Fibroblast of peridontal ligament (primary cell): ENCODE measurements around the gene RAD51B.
"Not testable (repeated sequence)": the region's sequence is repeated elsewhere in the genome, so short reads cannot be mapped to it uniquely, and the experiment has no call there.

Experiments
- DNase-seq: peaks from one replicate; pipeline ENCODE4 v3.0.0-alpha.2; 2010; ENCODE audit errors: extremely low read depth

RAD51B gene

GRCh38 chr14:68763843-68764242 lies 944.3 kb downstream of the RAD51B start:
- DNase-seq: not testable (repeated sequence)

DNA sequence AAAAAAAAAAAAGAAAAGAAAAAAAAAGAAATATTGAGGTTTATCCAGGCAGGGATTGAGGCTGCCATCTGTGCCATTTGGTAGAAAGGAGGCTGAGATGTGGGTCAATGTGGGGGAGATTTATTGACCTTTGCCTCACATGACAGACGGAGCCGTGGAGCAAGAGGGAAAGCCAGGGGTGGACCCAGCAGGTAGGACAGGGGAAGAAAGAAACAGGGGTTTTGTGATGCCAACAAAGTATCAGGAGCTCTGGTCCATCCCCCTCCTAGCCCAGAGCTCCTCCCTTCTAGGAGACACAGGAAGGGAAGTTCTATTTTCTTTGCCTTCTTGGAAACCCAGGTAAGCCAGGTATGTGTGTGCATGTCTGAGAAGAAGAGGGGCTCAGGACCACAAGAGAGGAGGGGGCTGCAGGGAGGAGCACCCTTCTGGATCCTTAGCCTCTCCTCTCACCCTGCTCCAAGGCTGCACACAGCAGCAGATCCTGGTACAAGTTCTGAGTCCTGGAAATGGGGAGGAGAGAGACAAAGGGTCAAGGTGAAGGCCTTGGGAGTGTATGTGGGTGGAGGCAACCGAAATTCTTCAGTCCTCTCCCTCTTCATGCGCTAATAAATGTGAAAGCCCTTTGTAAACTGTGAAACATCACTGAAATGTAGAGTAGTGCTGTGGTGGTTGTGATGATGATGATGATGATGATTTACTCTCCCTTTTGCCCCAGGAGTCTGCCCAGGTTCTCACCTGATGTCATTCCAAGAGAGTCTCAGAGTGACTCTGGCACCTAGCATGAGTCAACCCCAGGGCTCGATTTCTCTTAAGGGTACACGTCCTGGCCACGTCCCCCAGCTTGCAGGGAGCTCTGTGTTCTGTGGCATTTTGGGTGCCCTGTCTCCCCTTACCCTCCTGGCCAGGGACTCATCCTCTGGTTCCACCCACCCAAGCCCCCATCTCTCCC lies 947.0 kb downstream of the RAD51B start:
- no peak for DNase-seq

DNA sequence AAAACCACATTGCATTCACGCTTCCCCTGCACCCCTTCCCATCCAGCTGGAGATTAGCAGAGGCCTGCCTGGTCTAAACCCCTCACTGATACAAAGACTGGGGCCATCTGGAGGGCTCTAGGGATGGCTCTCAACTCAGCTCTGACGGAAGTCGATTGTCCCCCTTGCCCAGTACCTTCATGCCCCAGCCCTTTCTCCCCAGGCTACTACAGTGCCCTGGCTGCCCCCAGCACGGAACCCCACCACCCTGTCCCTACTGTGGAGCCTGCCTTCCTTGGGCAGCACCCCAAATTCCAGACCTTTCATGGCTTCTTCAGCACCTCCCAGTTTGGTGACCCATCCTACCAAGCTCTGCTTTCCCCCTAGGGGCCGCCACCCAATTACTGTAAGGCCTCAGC lies 947.7 kb downstream of the RAD51B start:
- DNase-seq: no peak

GRCh38 chr14:68768316-68768715 lies 948.7 kb downstream of the RAD51B start:
- DNase-seq: no peak

DNA sequence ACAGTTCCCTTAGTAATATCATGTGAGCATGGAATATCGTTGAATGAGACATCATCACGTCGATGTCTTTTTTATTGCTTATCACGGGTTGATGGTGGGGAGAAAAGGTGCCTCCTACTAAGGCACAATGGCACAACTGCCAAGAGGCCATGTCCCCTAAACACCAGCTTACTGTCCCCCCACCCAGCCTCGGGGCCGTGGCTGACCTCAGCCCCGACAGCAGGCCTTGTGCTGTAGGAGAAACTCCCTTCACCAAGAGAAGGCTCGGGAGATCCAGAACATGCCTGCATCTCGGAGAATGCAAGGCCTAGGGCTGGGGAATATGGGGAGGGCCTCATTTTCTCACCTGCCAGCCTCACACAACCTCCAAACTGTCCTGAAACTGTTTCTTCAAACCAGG lies 950.5 kb downstream of the RAD51B start:
- no peak for DNase-seq

GRCh38 chr14:68770553-68771286 lies 951.1 kb downstream of the RAD51B start:
- DNase-seq: no peak

DNA sequence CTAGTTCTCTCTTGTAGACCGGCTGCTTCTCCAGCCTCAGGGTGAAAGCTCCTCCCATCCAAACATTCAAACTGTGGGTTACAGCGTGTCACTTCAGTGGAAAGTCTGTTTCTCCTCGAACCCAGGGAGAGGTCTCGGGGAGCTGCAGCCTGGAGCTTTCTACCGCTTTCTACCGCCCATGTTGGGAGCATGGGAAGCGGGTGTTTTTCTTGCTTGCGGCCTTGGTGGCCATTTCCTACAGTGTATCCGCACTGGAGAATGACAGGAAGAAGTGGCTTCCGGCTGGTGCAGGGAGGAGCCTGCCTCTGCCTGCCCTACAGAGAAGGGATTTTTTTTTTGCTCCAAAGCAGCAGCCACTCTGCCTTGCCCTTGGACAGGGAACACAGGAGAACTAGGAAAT lies 952.1 kb downstream of the RAD51B start:
- DNase-seq: no peak

- no peak for DNase-seq
Measured at GRCh38 chr14:68772761-68773381, 953.3 kb downstream of the RAD51B start.

DNA sequence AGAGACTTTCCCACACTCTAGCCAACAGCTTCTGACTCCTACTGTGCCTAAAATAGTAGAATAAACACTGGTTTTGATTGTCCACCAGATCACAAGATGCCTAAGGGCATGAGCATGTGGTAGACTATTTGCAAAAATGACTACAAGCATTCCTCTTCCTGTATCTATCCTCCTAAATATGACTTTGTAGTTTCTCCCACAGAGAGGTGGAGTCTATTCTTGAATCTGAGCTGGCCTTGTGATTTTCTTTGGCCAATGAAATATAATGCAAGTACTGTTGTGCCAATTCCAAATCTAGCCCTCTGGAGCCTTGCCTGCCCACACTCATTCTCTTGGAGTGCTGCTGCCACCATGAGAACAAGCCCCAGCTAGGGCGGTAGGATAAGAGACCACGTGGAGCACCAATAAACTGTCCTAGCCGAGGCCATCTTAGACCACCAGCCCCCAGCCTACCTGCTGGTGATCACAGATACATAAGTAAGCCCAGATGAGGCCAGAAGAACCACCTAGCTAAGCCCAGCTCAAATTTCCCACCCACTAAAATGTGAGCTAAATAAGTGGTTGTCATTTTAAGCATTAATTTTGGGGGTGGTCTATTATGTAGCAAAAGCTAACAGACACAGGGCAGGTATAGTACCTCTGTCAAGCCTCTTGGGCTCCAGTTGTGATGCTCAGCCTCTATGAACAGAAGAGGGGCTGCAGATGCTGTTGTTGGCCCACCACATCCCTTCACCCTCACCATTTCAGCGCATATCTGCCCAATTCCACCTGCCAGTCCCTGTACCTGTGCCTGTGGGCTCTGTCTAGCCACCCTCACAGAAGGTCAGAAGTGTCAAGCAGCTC lies 955.4 kb downstream of the RAD51B start:
- DNase-seq: peak; percentile 91

DNA sequence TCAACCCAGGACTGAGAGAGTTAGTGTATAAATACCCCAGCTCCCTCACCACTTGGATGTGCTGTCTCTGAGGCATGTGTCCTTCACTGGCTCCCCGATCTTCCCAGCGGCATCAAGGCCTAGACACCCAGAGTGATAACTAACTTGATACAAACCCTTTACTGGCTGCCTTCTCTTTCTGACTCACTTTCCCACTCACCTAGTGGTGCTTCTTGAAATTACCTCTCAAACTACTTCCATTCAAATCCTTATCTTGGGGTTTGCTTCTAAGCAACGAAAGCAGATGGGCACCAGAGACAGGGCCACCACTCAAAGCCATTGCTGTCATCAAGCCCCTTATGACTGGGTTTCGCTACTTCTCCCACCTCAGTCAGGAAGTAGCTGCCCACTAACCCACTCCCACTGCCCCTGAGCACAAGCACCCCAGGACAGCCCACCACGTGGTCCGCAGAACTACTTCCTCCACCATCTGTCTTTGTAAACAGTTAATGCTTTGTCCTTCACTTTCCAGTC lies 956.1 kb downstream of the RAD51B start:
- DNase-seq: no peak

GRCh38 chr14:68777644-68778043 lies 958.1 kb downstream of the RAD51B start:
- no peak for DNase-seq
